Fibroblast of mammary gland (primary cell): ENCODE data around the gene LIN28A.
"Not testable (repeated sequence)": the region's sequence is repeated elsewhere in the genome, so short reads cannot be mapped to it uniquely, and the experiment has no call there.

Source experiments
- DNase-seq: peaks from one replicate; pipeline ENCODE4 v3.0.0-alpha.2; 2010; ENCODE audit warnings: low read depth
- H3K4me3 ChIP-seq: 2 replicates; pipeline ENCODE4 v1.5.1; 2011; ENCODE audit warnings: low read depth, mild to moderate bottlenecking, low read length, moderate library complexity; ENCODE audit not compliant: control insufficient read depth
- TF ChIP-seq, protein P1 (sequence below): conservative IDR thresholded peaks from 2 replicates; pipeline ENCODE4 v1.5.1; 2011; ENCODE audit warnings: low read depth, low read length, inconsistent platforms; ENCODE audit not compliant: control insufficient read depth, insufficient read depth

LIN28A gene

DNA sequence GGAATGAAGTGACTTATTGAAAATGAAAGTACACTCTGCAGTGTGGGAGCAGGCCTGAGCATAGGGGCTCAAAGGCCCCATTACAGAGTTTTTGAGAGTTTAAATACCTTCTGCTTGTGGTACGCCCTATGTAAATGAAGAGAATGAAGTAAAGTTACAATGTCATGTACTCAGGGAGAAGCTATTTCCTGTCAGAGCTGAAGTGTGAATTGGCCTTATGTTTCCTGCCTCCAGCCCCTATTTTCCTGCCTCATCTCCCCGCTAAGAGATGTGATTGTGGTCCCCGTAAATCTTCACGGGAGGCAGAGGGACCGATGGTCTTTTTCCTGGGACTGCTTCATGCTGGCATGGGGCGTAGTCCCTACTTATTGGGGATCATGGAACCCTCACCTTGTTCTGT, 35.5 kb upstream of the LIN28A start:
- no peak for DNase-seq
- TF ChIP-seq, protein P1, sequence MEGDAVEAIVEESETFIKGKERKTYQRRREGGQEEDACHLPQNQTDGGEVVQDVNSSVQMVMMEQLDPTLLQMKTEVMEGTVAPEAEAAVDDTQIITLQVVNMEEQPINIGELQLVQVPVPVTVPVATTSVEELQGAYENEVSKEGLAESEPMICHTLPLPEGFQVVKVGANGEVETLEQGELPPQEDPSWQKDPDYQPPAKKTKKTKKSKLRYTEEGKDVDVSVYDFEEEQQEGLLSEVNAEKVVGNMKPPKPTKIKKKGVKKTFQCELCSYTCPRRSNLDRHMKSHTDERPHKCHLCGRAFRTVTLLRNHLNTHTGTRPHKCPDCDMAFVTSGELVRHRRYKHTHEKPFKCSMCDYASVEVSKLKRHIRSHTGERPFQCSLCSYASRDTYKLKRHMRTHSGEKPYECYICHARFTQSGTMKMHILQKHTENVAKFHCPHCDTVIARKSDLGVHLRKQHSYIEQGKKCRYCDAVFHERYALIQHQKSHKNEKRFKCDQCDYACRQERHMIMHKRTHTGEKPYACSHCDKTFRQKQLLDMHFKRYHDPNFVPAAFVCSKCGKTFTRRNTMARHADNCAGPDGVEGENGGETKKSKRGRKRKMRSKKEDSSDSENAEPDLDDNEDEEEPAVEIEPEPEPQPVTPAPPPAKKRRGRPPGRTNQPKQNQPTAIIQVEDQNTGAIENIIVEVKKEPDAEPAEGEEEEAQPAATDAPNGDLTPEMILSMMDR: no peak
- H3K4me3 ChIP-seq: no peak overlapping the region

DNA sequence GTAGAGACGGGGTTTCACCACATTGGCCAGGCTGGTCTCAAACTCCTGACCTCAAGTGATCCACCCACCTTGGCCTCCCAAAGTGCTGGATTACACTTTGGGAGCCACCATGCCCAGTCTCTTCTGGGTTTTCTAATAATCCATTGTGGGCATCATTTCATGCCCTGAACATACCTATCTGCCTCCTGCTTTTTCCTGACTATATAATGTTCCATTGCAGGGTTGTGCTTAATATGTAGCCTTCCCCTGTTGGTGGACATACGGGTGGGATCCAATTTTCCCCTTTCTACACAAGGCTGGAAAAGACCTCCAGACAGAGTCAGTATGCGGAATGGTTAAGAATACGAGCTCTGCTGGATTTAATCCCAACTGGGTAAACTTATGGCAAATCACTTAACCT, 34.6 kb upstream of the LIN28A start:
- TF ChIP-seq, protein P1: no peak
- H3K4me3 ChIP-seq: no peak overlapping the region
- no peak for DNase-seq

DNA sequence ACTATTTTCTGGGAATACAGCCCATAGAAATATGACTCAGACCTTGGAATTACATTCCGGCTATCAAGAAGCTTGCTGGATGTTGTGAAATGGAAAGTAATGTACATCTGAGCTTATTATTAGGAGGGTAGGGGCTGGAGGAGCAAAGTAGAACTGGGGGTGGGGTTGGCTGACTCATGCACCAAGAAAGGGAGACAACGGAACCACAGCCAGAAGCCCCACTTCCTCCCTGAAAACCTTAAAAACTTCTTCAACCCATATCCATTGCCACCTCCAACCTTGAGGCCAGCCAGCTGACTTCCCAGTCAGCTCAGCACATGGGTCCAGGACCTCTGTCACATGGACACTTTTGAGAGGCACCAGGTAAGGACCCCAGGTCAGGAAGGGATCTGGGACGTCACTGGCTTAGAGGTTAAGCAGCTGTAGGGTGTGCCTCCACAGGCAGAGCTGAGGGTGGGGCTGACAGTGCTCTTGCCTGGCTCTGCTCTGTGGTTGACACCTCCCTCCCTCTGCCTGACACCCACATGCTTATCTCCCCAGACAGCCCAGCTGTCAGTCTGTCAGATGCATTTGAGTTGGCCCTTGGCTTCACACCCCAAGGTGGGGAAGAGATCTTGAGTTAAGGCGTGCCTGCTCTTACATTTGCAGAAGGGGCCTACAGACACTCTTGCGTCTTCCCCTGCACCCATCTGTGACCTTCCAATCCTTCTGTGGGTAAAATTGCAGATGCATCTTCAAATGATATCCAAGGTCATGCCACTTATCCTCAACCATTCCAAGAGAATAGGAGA, 32.3 kb upstream of the LIN28A start:
- TF ChIP-seq, protein P1: no peak
- H3K4me3 ChIP-seq: no peak overlapping the region
- peak; percentile 98 for DNase-seq

DNA sequence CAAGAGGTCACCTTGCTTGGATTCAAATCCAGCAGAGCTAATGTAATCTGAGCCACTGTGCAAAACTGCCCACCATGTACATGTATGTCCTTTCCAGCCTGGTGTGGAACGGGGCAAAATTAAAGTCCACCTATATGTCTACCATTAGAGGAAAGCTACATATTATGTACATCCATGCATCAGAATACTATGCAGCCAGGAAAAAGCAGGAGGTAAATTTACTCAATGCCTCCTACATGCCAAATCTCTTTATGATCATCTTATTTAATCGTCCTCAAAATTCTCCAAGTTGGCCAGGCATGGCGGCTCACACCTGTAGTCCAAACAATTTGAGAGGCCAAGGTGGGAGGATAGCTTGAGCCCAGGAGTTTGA, 31.8 kb upstream of the LIN28A start:
- H3K4me3 ChIP-seq: no peak overlapping the region
- TF ChIP-seq, protein P1: no peak
- DNase-seq: no peak

DNA sequence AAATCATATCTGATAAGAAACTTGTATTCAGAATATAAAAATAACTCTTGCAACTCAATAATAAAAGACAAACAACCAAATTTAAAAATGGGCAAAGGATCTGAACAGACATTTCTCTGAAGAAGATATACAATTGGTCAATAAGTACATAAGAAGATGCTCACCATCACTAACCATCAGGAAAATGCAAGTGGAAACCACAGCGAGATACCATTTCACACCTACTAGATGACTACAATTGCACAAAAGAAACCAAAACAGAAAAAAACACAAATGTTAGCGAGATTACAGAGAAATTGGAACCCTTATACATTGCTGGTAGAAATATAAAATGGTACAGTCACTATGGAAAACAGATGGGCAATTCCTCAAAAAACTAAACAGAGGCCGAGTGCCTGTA, 26.5 kb upstream of the LIN28A start:
- TF ChIP-seq, protein P1: no peak
- DNase-seq: no peak
- H3K4me3 ChIP-seq: no peak overlapping the region

DNA sequence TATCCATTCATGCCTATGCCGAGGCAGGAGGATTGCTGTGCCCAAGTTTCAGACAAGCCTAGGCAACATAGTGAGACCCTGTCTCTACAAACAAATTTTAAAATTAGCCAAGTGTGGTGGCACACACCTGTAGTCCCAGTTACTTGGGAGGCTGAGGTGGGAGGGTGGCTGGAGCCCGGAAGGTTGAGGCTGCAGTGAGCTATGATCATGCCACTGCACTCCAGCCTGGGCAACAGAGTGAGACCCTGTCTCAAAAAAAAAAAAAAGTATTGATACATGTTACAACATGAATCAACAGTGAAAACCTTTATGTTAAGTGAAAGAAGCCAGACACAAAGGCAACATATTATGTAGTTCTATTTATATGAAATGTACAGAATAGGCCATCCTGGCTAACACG, 25.6 kb upstream of the LIN28A start:
- not testable (repeated sequence) for DNase-seq, H3K4me3 ChIP-seq

DNA sequence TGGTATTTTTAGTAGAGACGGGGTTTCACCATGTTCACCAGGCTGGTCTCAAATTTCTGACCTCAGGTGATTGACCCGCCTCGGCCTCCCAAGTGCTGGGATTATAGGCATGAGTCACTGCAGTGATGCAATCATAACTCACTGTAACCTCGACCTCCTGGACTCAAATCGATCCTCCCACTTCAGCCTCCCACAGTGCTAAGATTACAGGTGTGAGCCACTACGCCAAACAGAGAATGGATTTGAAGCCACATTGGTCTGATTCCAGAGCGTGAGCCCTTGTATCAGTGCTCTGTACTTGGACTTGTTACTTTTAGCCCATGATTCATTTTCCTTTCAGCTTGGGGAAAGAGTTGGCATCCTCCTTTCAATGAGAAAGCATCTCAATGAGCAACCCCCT, 23.2 kb upstream of the LIN28A start:
- H3K4me3 ChIP-seq: no peak overlapping the region
- peak; percentile 89 for DNase-seq
- TF ChIP-seq, protein P1: no peak
